GM12892 (cell line): ENCODE results near the gene OR2T12.
"Not testable (repeated sequence)": the region's sequence is repeated elsewhere in the genome, so short reads cannot be mapped to it uniquely, and the experiment has no call there.

Experiments
- POLR2A ChIP-seq: IDR thresholded peaks from 2 replicates; pipeline ENCODE4 v1.6.1; 2011; ENCODE audit warnings: low read depth, low read length, control low read depth
- POLR2AphosphoS5 ChIP-seq: IDR thresholded peaks from 2 replicates; pipeline ENCODE4 v1.6.1; 2011; ENCODE audit warnings: low read depth, low read length, control low read depth
- TAF1 ChIP-seq: IDR thresholded peaks from 2 replicates; pipeline ENCODE4 v1.6.1; 2011; ENCODE audit warnings: low read depth, mild to moderate bottlenecking, control low read depth, low read length, borderline replicate concordance

DNA sequence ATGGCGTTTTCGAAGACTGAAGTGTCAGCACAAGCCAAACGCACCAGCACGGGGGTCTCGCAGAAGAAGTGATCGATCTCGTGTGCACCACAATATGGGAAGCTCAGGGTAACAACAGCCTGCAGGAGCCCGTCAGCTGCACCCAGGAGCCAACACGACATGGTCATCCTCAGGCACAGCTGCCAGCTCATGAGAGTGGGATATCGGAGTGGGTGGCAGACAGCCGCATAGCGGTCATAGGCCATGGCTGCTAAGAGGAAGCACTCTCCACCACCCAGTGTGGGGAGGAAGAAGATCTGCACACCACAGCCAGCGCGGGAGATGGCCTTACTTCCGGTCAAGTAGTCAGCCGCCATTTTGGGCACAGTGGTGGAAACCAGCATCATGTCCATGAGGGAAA, 30.0 kb downstream of the OR2T12 start:
- not testable (repeated sequence) for TF ChIP-seq POLR2A, POLR2AphosphoS5, TAF1
